Esophagus squamous epithelium (tissue), 4 donors: ENCODE data around the gene CDH2.

Experiments
- POLR2A ChIP-seq, 4 donors: fragments of 450-650 bp; IDR thresholded peaks; one replicate each; pipeline ENCODE4 v1.6.1; 2017; ENCODE audit warnings: antibody characterized with exemption in 4 of 4, mild to moderate bottlenecking in 4 of 4, moderate library complexity in 3 of 4
- TF ChIP-seq, protein P1 (sequence below), 6 experiments: fragments of 450-650 bp in 4 of 6; fragments of 200-600 bp in 2 of 6; sonication (generic) in 2 of 6; IDR thresholded peaks; one replicate each; pipeline ENCODE4 v1.5.1; 2016 to 2019; ENCODE audit warnings: antibody characterized with exemption in 6 of 6, mild to moderate bottlenecking in 4 of 6, moderate library complexity in 4 of 6

GRCh38 chr18:28078849-28079248 is 98.1 kb downstream of the CDH2 start:
- TF ChIP-seq, protein P1, sequence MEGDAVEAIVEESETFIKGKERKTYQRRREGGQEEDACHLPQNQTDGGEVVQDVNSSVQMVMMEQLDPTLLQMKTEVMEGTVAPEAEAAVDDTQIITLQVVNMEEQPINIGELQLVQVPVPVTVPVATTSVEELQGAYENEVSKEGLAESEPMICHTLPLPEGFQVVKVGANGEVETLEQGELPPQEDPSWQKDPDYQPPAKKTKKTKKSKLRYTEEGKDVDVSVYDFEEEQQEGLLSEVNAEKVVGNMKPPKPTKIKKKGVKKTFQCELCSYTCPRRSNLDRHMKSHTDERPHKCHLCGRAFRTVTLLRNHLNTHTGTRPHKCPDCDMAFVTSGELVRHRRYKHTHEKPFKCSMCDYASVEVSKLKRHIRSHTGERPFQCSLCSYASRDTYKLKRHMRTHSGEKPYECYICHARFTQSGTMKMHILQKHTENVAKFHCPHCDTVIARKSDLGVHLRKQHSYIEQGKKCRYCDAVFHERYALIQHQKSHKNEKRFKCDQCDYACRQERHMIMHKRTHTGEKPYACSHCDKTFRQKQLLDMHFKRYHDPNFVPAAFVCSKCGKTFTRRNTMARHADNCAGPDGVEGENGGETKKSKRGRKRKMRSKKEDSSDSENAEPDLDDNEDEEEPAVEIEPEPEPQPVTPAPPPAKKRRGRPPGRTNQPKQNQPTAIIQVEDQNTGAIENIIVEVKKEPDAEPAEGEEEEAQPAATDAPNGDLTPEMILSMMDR (IDR thresholded peaks at IDR 0.05): no peak
- TF ChIP-seq POLR2A (IDR thresholded peaks at IDR 0.05): no peak
